ENCODE results near the gene PLET1. TPM values are rescaled to one million over a fixed set of nuclear protein-coding genes. Genes with fewer than 3 reads are reported as not detected.

Gene PLET1
- total RNA-seq, 1 experiment from 2014 or later = not detected

DNA sequence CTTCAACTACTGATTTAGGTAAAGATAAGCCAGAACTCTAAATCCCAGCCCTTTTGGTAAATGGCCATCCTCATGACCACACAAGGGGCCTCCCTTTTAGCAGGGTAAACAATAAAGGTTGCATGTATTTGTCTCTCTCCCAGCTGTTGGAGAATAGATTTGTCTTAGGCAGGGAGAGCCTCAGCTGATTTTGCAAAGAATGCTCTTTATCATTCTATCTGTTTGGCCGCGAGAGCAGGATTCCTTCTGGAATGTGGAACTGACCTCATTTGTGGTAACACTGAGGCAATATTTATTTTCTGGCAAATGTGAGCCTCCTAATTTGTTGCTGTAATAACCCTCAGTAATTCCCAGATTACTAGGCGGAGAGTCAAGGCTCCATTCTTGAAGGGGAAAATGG is 19.2 kb downstream of the PLET1 start:
- peak; percentile 48 for DNase-seq (ENCODE audit: low read depth)

DNA sequence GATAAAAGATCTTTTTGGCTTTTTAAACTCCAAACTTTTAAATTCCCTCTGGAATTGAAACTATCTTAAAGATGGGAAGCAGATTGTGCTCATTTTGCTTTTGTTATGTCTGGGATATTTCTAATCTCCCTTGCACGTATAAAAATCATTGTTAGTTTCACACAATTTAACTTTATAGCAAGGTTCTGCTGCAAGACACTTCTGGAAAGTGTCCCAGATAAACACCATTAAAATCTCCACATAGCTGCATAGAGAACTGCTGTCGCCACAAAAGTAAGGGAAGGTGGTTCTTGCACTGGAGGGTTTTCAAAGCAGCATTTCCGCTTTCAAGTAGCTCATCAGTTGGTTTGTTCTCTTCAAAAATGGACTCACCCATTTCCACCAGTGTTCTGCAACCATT is 22.6 kb downstream of the PLET1 start:
- DNase-seq (ENCODE audit: low read depth) = no peak

DNA sequence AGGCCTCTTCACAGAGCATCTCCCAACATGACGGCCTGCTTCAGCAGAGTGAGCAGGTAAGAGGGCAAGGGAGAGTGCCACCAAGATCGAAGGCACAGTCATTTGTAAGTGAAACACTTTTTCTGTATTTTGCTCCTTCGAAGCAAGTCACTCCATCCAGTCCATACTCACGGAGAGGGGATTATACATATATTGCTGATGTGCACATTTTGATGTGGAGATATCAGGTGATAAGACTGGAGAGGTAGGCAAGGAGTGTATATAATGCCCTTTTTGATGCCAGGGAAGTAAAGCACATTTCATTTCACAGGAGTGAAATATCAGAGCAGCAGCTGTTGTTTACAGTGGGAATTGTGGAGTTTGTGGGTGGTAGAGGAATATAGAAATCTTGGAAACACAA is 23.2 kb downstream of the PLET1 start:
- DNase-seq (ENCODE audit: low read depth) = no peak

DNA sequence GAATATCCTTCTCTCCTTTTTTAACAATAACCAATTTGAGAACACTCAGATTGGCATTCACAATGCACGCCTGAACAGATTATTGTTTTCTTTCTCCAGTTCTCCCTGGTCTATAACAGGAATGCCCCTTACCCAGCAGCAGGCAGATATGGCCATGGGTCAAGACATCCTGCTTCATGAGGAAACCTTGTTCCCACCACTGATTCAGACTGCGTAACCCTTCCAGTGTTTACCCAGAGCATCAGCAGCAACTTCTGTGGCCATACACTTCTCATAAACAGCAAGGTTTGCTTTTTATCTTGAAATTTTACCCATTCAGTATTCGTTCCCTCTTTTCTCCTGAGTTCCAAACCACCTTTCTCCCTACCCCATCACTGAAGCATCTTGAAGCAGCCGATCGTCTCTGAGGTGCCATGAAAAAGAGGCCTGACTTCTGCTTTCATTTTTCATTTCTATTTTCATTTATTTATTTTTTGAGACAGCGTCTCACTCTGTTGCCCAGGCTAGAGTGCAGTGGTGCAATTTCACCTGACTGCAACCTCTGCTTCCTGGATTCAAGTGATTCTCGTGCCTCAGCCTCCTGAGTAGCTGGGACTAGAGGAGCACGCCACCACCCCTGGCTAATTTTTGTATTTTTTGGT is 24.8 kb downstream of the PLET1 start:
- no peak for DNase-seq (ENCODE audit: low read depth)

DNA sequence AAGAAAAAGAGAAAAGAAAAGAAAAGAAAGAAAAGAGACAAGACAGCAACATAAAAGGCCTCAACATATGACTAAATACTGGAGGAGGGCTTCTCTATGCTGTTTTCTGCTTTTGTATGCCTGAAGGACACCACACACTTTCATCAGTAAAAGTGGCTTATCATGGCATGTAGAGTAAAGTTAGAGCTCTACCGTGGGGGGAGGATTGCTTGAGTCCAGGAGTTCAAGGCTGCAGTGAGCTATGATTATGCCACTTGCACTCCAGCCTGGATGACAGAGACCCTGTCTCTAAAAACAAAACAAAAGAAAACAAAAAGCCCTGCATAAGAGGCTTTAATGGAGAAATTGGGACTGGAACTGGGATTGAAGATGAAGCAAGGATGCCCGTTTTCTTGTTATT is 28.7 kb downstream of the PLET1 start:
- DNase-seq (ENCODE audit: low read depth) = no peak

DNA sequence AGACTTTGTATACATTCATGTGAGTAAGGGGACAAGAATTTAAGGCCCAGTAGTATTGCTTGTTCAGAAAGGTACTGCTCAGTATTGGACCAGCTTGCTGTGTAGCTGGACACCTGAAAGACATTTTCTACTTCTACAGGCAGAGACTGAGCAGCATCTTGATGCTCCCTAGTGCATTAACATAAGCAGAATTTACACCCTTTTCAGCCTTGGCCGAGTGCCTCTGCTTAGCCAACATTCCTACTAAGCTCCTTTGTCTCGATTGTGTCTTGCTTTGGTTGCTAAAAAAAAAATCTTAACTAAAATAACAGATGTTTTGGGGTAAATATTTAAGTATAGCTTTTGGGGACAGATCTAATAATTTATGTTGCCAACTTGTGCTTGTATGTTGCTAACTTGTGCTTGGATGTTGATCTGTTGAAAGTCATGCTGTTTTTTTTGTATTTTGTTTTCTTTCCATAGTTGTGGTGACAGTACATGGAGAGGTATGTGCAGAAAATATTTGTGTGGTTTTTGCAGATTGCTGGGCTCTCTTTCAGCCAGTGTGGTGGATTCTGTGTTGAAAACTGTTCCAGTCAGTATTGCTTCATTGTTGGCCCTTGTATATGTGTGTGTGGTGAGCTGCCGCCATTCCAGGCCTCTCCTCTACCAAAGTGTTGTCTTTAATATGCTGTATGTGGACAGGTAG is 30.8 kb downstream of the PLET1 start:
- DNase-seq (ENCODE audit: low read depth) = no peak

DNA sequence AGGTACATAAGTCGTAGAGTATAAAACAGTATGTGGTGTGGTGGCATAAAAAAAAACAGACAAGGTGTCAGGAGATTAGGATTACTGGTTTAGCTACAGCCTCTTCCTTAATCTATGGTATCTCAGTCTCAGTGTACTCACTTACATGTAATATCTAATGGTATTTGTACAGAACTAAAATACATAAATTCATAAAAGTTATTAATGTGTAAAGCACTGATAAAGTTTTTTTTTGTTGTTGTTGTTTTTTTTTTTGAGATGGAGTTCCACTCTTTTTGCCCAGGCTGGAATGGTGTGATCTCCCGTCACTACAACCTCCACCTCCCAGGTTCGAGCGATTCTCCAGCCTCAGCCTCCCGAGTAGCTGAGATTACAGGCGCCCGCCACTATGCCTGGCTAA is 31.5 kb downstream of the PLET1 start:
- DNase-seq (ENCODE audit: low read depth) = no peak

DNA sequence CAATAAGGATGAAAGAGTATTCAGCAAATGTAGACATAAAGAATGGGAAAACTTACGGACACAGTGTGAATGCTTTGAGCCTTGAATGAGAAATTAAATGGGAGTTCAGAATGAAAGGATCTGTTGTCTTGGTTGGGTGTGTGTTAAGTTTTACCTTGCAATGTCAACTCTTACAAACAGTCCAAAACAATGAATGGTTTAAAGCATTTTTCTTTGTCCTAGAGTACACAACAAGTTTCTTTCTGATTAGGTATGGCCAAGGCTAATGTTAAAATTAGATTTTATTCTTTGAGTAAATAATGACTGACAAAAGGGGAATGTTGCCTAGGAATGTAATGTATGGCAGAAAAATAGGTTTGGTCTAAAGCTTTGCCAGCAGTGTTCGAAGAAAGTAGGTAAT is 32.0 kb downstream of the PLET1 start:
- DNase-seq (ENCODE audit: low read depth) = no peak

DNA sequence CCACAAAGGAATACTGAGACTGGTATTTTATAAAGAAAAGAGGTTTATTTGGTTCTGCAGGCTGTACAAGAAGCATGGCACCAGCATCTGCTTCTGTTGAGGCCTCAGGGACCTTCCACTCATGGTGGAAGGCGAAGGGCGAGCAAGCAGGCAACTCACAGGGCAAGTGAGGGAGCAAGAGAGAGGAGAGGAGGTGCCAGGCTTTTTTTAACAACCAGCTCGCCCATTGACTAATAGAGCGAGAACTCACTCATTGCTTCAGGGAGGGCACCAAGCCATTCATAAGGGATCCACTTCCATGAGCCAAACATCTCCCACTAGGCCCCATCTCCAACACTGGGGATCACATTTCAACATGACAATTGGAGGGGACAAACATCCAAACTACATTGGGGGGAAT is 33.2 kb downstream of the PLET1 start:
- DNase-seq (ENCODE audit: low read depth) = no peak

DNA sequence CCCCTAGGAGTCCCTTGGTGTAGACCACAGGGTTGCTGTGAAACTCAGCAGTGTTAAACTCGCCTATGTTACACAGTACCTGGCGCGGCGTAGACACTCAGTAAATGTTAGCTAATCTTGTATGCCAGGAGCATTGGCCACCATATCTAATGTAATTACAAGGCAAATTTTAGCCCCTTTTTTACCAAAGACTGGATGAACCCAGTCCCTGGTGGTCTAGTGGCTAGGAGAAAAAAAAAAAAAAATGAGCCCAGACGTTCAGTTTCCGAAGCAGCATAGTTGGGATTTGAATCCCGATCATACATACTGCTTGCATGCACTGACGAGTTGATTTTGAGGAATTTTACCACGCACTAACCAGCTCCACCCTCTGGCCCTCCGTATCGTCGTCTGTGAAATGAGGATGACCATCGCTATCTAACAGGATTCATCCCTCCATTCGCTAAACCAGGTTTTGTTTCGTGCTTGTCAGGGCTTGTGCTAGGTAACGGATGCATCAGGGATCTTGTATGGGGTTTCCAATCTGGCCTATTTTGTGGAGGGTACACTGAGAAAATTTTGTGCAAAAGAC is 33.7 kb downstream of the PLET1 start:
- peak; percentile 38 for DNase-seq (ENCODE audit: low read depth)

DNA sequence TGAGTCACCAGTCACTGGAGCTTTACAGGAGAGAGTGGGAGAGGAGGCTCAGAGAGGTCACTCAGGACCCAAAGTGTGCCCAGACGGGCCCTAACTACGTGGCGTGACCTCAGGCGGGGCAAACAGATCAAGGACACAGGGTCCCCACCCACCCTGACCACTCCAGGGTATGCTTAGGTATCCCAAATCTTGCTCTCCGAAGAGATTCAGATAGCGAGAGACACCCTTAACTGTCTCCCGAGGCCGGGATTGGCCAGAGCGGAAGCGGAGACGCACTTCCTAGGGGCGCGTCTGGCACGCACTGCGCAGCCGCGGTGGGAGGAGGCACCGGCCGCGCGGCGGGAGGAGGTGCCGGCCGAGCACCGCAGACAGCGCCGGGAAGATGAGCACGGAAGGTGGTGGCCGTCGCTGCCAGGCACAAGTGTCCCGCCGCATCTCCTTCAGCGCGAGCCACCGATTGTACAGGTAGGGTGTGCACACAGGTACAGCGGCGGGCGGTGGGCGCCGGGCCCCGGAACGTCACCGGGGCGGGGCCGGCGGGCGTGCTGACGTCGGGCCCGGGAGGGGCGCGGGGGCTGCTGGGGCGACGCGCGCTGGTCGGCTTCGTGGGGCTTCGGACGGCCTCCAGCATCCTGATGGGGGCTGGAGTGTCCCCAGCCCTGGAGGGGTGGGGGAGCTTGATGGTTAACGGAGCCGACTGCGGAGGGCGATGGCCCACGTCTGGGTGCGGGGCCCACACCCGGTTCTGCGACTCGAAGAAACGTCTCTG is 34.4 kb downstream of the PLET1 start, which contains the start of gene PTS:
Gene PTS, plus strand, starts transcription at position 367 of the 769 bp plus-strand sequence. Its CDS starts 16 bp downstream, at position 383.
- DNase-seq (ENCODE audit: low read depth) = peak; percentile 89

DNA sequence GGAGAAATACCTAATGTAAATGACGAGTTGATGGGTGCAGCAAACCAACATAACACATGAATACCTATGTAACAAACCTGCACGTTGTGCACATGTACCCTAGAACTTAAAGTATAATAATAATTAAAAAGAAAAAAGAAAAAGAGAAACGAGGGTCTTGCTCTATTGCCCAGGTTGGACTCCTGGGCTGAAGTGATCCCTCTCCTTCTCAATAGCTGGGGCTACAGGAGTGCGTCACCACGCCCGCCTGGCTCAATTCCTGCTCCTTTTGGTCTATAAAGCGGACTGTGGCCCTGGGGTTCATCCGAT is 35.0 kb downstream of the PLET1 start:
- DNase-seq (ENCODE audit: low read depth) = peak; percentile 89

DNA sequence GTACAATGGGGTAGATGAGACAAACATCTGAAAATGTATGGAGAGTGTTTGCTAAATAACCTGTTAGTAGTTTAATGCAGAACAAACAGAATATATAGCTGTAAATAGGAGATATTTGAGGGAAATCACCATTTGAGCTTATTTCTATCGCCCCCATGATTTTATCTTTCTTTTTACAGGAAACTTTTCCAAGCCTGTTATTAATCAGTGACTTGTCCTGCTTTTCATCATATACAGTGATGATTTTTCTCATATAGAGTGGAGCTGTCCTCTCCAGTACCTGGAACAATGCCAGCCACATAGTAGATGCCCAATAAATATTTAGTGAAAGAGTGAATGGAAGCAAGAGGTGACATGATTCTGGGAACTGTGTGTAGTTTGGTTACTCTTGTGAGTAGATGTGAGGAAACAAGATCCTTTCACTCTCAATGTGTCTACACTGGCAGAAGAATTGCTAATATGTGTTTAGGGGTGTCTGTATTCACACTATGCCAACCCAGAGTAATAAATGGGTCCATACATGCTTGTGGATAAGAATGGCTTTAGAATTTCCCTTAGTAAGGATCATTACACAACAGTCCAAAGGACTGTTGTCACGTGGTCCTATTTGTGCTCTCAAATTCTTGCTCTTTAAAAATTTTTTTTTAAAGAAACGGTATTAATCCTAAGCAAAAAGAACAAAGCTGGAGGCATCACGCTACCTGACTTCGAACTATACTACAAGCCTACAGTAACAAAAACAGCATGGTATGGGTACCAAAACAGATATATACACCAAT is 36.7 kb downstream of the PLET1 start:
- DNase-seq (ENCODE audit: low read depth) = no peak

DNA sequence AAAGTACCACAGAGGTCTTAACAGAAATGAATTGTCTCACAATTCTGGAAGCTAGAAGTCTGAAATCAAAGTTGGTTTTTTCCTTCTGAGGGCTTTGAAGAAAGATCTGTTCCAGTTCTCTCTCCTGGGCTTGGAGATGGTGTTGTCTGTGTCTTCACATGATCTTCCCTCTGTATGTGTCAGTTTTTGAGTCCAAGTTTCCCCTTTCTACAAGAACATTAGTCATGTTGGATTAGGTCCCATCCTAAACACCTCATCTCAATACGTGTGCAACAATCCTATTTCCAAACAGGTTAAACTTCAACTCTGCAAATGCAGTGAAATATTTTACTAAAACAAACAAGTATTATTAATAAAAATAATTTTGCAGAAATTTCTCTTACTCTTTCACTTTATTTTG is 37.5 kb downstream of the PLET1 start:
- no peak for DNase-seq (ENCODE audit: low read depth)

DNA sequence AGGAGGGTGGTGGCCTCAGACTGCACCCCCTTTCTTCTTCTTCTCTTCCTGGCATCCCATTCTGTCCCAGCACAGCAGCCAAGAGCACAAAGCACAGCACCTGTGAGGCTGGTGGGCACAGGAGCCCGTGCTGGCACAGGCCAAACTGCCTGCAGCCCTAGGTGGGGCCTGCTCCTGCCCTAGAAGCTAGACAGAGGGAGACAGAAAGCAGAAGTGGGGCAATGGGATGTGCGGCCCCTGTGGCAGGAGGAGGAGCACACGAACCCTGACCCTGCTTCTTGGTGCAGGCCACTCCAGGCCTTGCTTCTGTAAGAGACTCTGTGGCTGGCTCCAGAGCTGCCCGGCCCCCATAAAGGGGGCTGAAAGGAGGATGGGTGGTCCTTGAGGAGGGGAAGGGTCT is 38.4 kb downstream of the PLET1 start:
- DNase-seq (ENCODE audit: low read depth) = no peak

DNA sequence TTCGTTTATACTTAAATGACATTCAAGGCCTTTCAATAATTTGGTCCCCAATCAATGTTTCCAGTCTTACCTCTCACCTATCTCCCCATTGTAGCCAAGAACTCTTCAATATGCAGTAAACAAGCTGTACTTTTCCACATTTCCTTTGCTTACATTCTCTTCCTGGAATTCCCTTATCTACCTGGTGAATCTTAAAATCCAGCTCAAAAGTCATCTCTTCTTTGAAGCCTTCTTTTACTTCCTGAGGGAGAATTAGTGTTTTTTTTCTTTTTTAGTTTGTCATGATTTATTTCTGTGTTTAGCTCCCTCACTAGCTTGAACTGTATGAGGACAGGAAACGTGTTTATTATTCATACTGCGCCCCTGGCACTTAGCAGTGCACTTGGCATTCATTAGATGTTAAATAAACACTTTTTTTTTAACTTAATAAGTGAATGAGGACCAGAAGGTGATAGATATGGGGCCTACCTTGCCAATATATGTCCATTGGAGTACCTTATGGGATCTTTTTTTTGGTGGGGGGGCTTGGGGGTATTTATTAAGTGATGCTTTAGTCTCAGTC is 39.3 kb downstream of the PLET1 start:
- no peak for DNase-seq (ENCODE audit: low read depth)

DNA sequence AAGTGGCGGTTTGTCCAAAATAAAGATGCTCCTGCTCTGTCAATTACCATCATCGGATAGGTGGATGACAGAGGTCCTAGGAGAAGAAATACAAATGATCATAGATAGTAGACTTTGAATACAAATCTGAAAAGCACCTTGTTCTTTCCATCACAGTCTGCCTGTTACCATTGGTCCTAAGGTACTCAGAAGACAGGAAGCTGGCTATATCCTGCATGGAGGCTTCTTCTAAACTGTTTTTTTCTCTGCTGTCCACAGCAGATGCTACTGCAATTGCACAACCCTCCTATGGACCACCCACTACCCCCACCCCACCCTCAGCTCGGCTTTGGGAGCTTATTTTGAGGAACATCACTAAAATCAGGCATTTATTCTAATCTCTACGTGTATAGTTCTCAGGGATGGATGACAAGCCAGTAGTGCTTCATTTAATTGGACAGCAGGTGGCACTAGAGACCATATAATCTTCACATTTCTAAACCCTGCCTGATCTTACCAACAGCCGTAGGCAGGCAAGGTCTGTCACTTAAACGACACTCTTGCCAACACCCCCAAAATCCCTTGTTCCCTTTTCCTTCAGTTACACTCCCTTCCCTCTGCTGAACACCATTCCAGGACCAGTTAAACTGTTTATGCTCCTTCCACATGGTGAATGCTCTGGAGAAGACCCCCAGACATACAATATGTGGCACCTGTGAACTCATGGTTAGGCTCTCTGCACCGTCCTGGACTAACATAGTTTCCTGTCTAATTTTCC is 41.0 kb downstream of the PLET1 start:
- peak; percentile 71 for DNase-seq (ENCODE audit: low read depth)

DNA sequence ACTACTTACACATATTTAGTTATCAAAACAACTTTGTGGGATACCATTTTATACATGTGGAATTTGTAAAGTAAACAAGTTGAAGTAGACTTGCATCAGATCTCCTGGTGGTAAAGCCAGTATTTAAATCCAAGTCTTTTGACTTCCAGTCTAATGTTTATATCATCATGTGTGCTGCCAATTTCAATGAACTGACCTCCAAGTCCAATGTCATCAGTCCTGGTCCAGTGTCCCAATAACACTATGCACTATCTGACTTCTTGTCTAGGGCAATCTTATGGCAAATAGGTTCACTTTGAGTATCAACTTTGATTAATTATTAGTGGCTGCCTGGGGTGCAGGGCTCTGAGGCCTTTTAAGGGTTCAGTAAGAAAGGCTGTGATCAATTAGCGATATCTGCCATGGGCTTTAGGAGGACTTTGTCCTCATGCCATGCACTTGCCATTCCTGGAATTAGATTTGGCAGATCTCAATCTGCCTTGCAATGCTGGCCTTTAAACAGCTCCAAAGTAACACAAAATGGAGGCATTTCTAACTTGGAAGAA is 44.0 kb downstream of the PLET1 start:
- DNase-seq (ENCODE audit: low read depth) = no peak

DNA sequence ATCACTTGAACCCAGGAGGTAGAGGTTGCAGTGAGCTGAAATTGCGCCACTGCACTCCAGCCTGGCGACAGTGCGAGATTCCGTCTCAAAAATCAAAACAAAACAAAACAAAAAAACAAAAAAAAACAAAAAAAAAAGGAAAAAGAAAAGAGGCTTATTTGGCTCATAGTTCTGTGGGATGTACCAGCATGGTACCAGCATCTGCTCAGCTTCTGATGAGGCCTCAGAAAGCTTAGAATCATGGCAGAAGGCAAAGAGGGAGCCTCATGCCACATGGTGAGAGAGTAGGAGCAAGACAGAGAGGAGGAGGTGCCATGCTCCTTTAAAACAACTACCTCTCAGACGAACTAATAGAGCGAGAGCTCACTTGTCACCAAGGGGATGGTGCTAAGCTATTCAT is 45.0 kb downstream of the PLET1 start:
- DNase-seq (ENCODE audit: low read depth) = no peak

DNA sequence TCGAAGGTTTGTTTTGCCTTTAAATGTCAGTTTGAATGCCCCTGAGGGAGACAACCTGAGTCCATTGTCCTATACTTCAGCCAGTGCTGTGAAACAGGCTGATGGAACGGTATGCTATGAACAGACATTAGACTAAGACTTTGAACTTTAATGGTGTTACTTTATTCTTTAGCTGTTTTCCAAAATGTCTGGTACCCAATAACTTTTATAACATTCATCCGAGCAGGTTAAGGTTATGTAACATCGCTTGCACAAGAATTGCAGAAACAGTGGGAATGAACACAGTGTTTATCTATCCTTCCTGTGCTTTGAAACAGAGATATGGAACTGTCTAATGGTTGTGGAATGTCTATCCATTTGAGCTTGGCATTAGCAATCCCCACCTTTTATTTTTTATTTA is 46.9 kb downstream of the PLET1 start:
- DNase-seq (ENCODE audit: low read depth) = no peak

DNA sequence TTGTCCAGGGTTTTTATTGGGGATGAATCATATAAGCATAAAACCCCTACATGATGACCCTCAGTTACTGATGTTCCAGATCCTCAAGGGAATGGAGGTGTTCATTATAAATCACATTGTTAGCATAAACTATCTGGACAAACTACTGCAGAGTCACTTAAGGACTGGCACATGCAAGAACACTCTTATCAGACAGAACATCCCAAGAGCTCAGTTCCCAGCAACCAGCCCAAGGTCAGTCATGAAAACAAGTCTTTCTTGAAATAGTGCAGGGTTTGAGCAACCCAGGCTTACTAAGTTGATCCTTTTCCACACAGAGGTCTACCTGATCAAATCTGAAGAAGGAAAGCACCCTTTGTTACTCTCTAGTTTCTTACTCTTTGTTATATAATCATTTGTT is 48.0 kb downstream of the PLET1 start:
- no peak for DNase-seq (ENCODE audit: low read depth)

Data from RPMI7951 (cell line).